AG04450 (cell line): ENCODE measurements around the gene C1orf50. TPM values are rescaled to one million over a fixed set of nuclear protein-coding genes. Genes with fewer than 3 reads are reported as not detected.

Experiments
- CTCF ChIA-PET: fragments of 300-600, 350-600 bp; formaldehyde crosslinking; extraction: SDS; loops from one replicate; lab custom pipeline; 2022; ENCODE audit warnings: antibody characterized with exemption, inconsistent platforms; lab: Charles Lee
- POLR2A ChIA-PET: fragments of 350-600 bp; formaldehyde crosslinking; extraction: SDS; loops from one replicate; lab custom pipeline; 2021; ENCODE audit warnings: antibody characterized with exemption, inconsistent platforms; lab: Yijun Ruan, JAX
- DNase-seq: peaks from one replicate; pipeline ENCODE4 v3.0.0-alpha.2; 2011; ENCODE audit warnings: low read depth, low spot score
- H3K27ac ChIP-seq: one replicate; pipeline ENCODE4 v1.5.1; 2012; ENCODE audit warnings: low read depth, low read length, control low read depth
- H3K27me3 ChIP-seq: one replicate; pipeline ENCODE4 v1.6.0; 2012; ENCODE audit warnings: low read length; ENCODE audit not compliant: control insufficient read depth, insufficient read depth
- H3K4me3 ChIP-seq: 2 replicates; pipeline ENCODE4 v1.5.1; 2011; ENCODE audit warnings: mild to moderate bottlenecking, low read depth, low read length, control low read depth
- H3K9me3 ChIP-seq: 2 replicates; pipeline ENCODE4 v1.5.1; 2012; ENCODE audit warnings: low read length; ENCODE audit not compliant: control insufficient read depth, insufficient read depth
- CTCF ChIP-seq: IDR thresholded peaks from 2 replicates; pipeline ENCODE4 v1.5.1; 2011; ENCODE audit warnings: low read depth, low read length, control low read depth, inconsistent platforms
- polyA plus RNA-seq: library from polyadenylated mRNA; depleted of rRNA; stranded (reverse); fragments of >200 nt; gene quantifications from 2 replicates; pipeline ENCODE4 v1.2.3, GENCODE V29; 2011

The C1orf50 gene
- polyA plus RNA-seq, 1 experiment = 6.4 TPM

GRCh38 chr1:42765269-42765668 is 1.8 kb upstream of the C1orf50 start:
- peaks cover 2% of the 10 kb centered on the region; the same call in 1 of the 2 replicates for H3K9me3 ChIP-seq
- CTCF ChIA-PET = interaction anchor here (0.5 to 2.1 kb wide), 5 partner anchors 11 to 308 kb away, joined by 3 to 14 read pairs (median 4); partner anchors contain the start of gene YBX1
- peak overlapping the region; percentile 95 for H3K4me3 ChIP-seq
- TF ChIP-seq CTCF = no peak
- POLR2A ChIA-PET = interaction anchor here (1.1 to 2.4 kb wide), 4 partner anchors 12 to 185 kb away, joined by 4 to 32 read pairs (median 4); partner anchors contain the start of gene YBX1
- H3K27me3 ChIP-seq = no peaks in the 10 kb centered on the region
- no peak for DNase-seq
- peak overlapping the region; percentile 87 for H3K27ac ChIP-seq

GRCh38 chr1:42765832-42766740 is 963 bp upstream of the C1orf50 start:
- Histone ChIP-seq H3K4me3 (peak overlapping the region; percentile 95), H3K27ac (peak overlapping the region; percentile 87), H3K9me3 (peaks cover 2% of the 10 kb centered on the region; the same call in 1 of the 2 replicates), H3K27me3 (no peaks in the 10 kb centered on the region)
- DNase-seq = peak; percentile 64
- ChIA-PET CTCF (interaction anchor here (0.5 to 2.1 kb wide), 29 partner anchors 9 to 1840 kb away, joined by 3 to 14 read pairs (median 5); partner anchors contain the start of genes ERMAP, SVBP, YBX1 and ZNF691), POLR2A (interaction anchor here (0.6 to 2.4 kb wide), 15 partner anchors 9 to 308 kb away, joined by 3 to 32 read pairs (median 4); partner anchors contain the start of genes YBX1 and ZNF691)
- peak; percentile 63 for TF ChIP-seq CTCF

- no peak for TF ChIP-seq CTCF
- no peak for DNase-seq
- Histone ChIP-seq H3K4me3 (peak overlapping the region; percentile 94), H3K9me3 (peaks cover 2% of the 10 kb centered on the region; the same call in 1 of the 2 replicates), H3K27me3 (no peaks in the 10 kb centered on the region), H3K27ac (peak overlapping the region; percentile 52)
- POLR2A ChIA-PET = interaction anchor here (1.0 to 2.4 kb wide), 6 partner anchors 15 to 306 kb away, joined by 3 to 32 read pairs (median 6); partner anchors contain the start of genes YBX1 and ZNF691
- CTCF ChIA-PET = interaction anchor here (0.8 to 2.2 kb wide), 9 partner anchors 11 to 306 kb away, joined by 3 to 10 read pairs (median 4); partner anchors contain the start of genes ERMAP and SVBP
These were observed 506 bp downstream of the C1orf50 start for GRCh38 chr1:42767510-42768000.

- no peak for DNase-seq
- Histone ChIP-seq H3K27me3 (no peaks in the 10 kb centered on the region), H3K27ac (no peak overlapping the region), H3K9me3 (peaks cover 2% of the 10 kb centered on the region; the same call in 1 of the 2 replicates), H3K4me3 (peak overlapping the region; percentile 94)
- TF ChIP-seq CTCF = no peak
- ChIA-PET CTCF (interaction anchor here (1.1 to 2.2 kb wide), 3 partner anchors 10 to 306 kb away, joined by 3 to 9 read pairs (median 4); no protein-coding TSS in a partner anchor), POLR2A (no interaction called here)
These were observed 1.1 kb downstream of the C1orf50 start for GRCh38 chr1:42768172-42768571.
